ENCODE measurements around the gene RNF214. TPM values are rescaled to one million over a fixed set of nuclear protein-coding genes. Genes with fewer than 3 reads are reported as not detected.
A peak's percentile ranks its signal among the peaks of the same experiment; 100 is the strongest.

The RNF214 gene
- total and polyA plus RNA-seq, 2 of the 4 experiments (the other 2 are of a cell fraction), result 7.9 to 14.8 TPM

GRCh38 chr11:117232911-117233409, 489 bp downstream of the RNF214 start:
- Histone ChIP-seq H3K9ac (ENCODE audit: low read depth, low read length) (peak overlapping the region; percentile 89), H2BK5ac (ENCODE audit: low read depth, low read length, poor library complexity, severe bottlenecking) (peak overlapping the region; percentile 68), H3K79me1 (ENCODE audit: low read depth in 1 of 2, low read length in 2 of 2) (peaks cover 31 to 58% of the 10 kb centered on the region in 2 experiments), H3K56ac (ENCODE audit: extremely low read depth, insufficient read depth, low read length) (peak overlapping the region; percentile 1; the same call in 1 of the 2 replicates), H3K9me1 (ENCODE audit: insufficient read depth, low read length) (no peaks in the 10 kb centered on the region), H4K91ac (ENCODE audit: insufficient read depth, low read depth, low read length) (peak overlapping the region; percentile 72), H3K36me3 (ENCODE audit: control insufficient read depth, insufficient read depth, low read length) (peaks cover 17% of the 10 kb centered on the region), H3K9me3 (ENCODE audit: control insufficient read depth, insufficient read depth, low read length) (no peaks in the 10 kb centered on the region), H4K5ac (ENCODE audit: low read depth, low read length) (peak overlapping the region; percentile 74), H2BK20ac (ENCODE audit: low read depth, low read length) (no peak overlapping the region), H3K18ac (ENCODE audit: low read depth, low read length) (peak overlapping the region; percentile 55), H2BK120ac (ENCODE audit: low read depth, low read length) (peak overlapping the region; percentile 75; the same call in 1 of the 2 replicates), H4K8ac (ENCODE audit: low read depth in 2 of 2, low read length in 2 of 2) (peak overlapping the region; percentile 81 to 87), H2AK5ac (ENCODE audit: low read depth, low read length) (peak overlapping the region; percentile 47), H2AK9ac (replicated peaks; ENCODE audit: low read depth, low read length, poor library complexity) (peak overlapping the region; percentile 89), H3K4ac (ENCODE audit: low read depth, low read length) (peak overlapping the region; percentile 86), H2AFZ (replicated peaks; ENCODE audit: low read length, poor library complexity) (peak overlapping the region; percentile 93), H3K27me3 (ENCODE audit: control insufficient read depth, insufficient read depth, low read length) (no peaks in the 10 kb centered on the region), H3K14ac (replicated peaks; ENCODE audit: low read depth, low read length) (peak overlapping the region; percentile 92), H3K4me2 (ENCODE audit: low read depth, low read length) (peak overlapping the region; percentile 93), H3K4me3 (ENCODE audit: insufficient read depth, low read depth, low read length) (peak overlapping the region; percentile 99), H4K20me1 (ENCODE audit: insufficient read depth, low read length) (no peaks in the 10 kb centered on the region; the same call in 1 of the 2 replicates), H3K27ac (ENCODE audit: insufficient read depth, low read length) (peak overlapping the region; percentile 85), H3K23ac (ENCODE audit: low read depth, low read length) (peak overlapping the region; percentile 92), H2BK15ac (ENCODE audit: low read depth, low read length) (no peak overlapping the region), H3K4me1 (ENCODE audit: control insufficient read depth, insufficient read depth, low read length) (peaks cover 7% of the 10 kb centered on the region)
- no TSS peak for BruUV-seq (replicated peaks)
- no CpG with 5 or more reads among the region's 27 CpGs for WGBS, 2 experiments (ENCODE audit: extremely low coverage in 2 of 2, insufficient read length in 1 of 2)
- TF ChIP-seq NFE2L2 (IDR thresholded peaks at IDR 0.05; ENCODE audit: low read depth, low read length), result no peak
- TF ChIP-seq MAFK (IDR thresholded peaks at IDR 0.05; ENCODE audit: low read depth, low read length), result no peak
- TF ChIP-seq CHD1 (IDR thresholded peaks at IDR 0.05; ENCODE audit: low read depth, low read length), result no peak
- no peak for TF ChIP-seq RAD21 (IDR thresholded peaks at IDR 0.05; ENCODE audit: low read length)
- no peak for TF ChIP-seq CEBPB (IDR thresholded peaks at IDR 0.05; ENCODE audit: low read depth, low read length)
- TF ChIP-seq FOS (IDR thresholded peaks at IDR 0.05; ENCODE audit: low read depth, low read length), result no peak
- no peak for TF ChIP-seq ELK1 (IDR thresholded peaks at IDR 0.05; ENCODE audit: borderline replicate concordance, low read depth, low read length)
- no peak for TF ChIP-seq MAZ (IDR thresholded peaks at IDR 0.05; ENCODE audit: borderline replicate concordance, low read depth, low read length)
- no peak for TF ChIP-seq RFX5 (IDR thresholded peaks at IDR 0.05; ENCODE audit: low read depth, low read length)
- TF ChIP-seq USF2 (IDR thresholded peaks at IDR 0.05; ENCODE audit: low read depth, low read length), result no peak
- TF ChIP-seq SMC3 (IDR thresholded peaks at IDR 0.05; ENCODE audit: low read depth, low read length), result no peak
- TF ChIP-seq POLR2A (IDR thresholded peaks at IDR 0.05; ENCODE audit: low read depth, low read length), result no peak
- in situ Hi-C loops (cut with MboI; ENCODE audit: low sequenced_read_pairs), result loop anchor here (5.0 kb wide), 1 partner anchor 446 kb away; the partner anchor contains the start of gene ZPR1
- ChIA-PET POLR2A (ENCODE audit: unreplicated experiment) (no interaction called here), CTCF (no interaction called here)
- peak; percentile 9 for ATAC-seq (ENCODE audit: low read depth)
- dilution Hi-C loops (cut with HindIII; ENCODE audit: low sequenced_read_pairs, unreplicated experiment), result no loop called here
- DNase-seq, result no peak
- intact Hi-C loops (cut with micrococcal nuclease), result loop anchor here (1.0 to 10.0 kb wide), 2 partner anchors 83 to 392 kb away; partner anchors contain the start of gene BACE1
